Omental fat pad (tissue), 4 donors: ENCODE data around the gene FOXP1. TPM values are rescaled to one million over a fixed set of nuclear protein-coding genes. Genes with fewer than 3 reads are reported as not detected.
A peak's percentile ranks its signal among the peaks of the same experiment; 100 is the strongest.

Source experiments
- ATAC-seq: fragments of 150-250 bp; one replicate; pipeline ENCODE4 v1.9.1; 2016; ENCODE audit warnings: mild to moderate bottlenecking, moderate library complexity; ENCODE audit not compliant: low FRiP score
- DNase-seq: peaks from one replicate; pipeline ENCODE4 v3.0.0-alpha.2; 2019; ENCODE audit warnings: low spot score
- CTCF ChIP-seq, 3 donors: fragments of 450-650 bp; IDR thresholded peaks; one replicate each; pipeline ENCODE4 v1.5.1; 2016 to 2017; ENCODE audit warnings: antibody characterized with exemption in 3 of 3, mild to moderate bottlenecking in 3 of 3, moderate library complexity in 2 of 3
- total RNA-seq, 4 donors: library from RNA; depleted of rRNA; stranded (reverse); fragments of >200 nt; gene quantifications; one replicate each; pipeline ENCODE4 v1.1.0, GENCODE V29; 2016

FOXP1 gene
- total RNA-seq, 4 donors from 2014 or later = 72.4 to 128 (median 76.7) TPM

GRCh38 chr3:71579326-71579934, 4.1 kb downstream of the FOXP1 start:
- no peak for ATAC-seq
- no peak for DNase-seq
- TF ChIP-seq CTCF (IDR thresholded peaks at IDR 0.05) = no peak

- TF ChIP-seq CTCF (IDR thresholded peaks at IDR 0.05) = no peak
- ATAC-seq (no peak), DNase-seq (no peak)
Measured at GRCh38 chr3:71578054-71578751, 5.3 kb downstream of the FOXP1 start.

- no peak for DNase-seq
- ATAC-seq = no peak
Measured at GRCh38 chr3:71577011-71577410, 6.5 kb downstream of the FOXP1 start.

GRCh38 chr3:71575433-71575832, 8.1 kb downstream of the FOXP1 start:
- DNase-seq = no peak
- TF ChIP-seq CTCF (IDR thresholded peaks at IDR 0.05) = no peak

More at GRCh38 chr3:71577011-71577410, 6.5 kb downstream of the FOXP1 start:
- no peak for TF ChIP-seq CTCF (IDR thresholded peaks at IDR 0.05)

DNA sequence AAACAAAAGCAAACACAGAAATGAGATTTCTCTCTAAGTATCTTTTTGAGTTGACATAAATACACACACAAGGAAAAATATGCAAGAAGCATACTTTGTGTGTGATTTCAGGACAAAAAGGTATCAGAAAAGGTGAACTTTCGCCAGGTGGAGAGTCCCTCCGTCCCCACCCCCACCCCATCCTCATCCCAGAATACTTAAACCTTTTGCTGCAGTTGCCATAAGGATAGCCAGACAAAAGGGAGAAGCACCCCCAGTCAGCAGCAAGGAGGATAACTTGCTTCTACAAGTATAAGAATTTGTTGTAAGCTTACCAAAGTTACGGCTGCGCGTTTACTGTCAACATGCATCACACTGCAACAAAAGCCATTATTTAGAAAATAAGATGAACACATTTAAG, 10.3 kb downstream of the FOXP1 start:
- no peak for DNase-seq
- TF ChIP-seq CTCF (IDR thresholded peaks at IDR 0.05) = no peak
- ATAC-seq = no peak

More at GRCh38 chr3:71575433-71575832, 8.1 kb downstream of the FOXP1 start:
- peak; percentile 8 for ATAC-seq

- TF ChIP-seq CTCF (IDR thresholded peaks at IDR 0.05) = no peak
- ATAC-seq (no peak), DNase-seq (no peak)
Measured at GRCh38 chr3:71570546-71570945, 13.0 kb downstream of the FOXP1 start.

GRCh38 chr3:71568207-71568606, 15.3 kb downstream of the FOXP1 start:
- ATAC-seq (no peak), DNase-seq (no peak)
- TF ChIP-seq CTCF (IDR thresholded peaks at IDR 0.05) = no peak
